HepG2 (cell line): ENCODE measurements around the gene ZBTB17.

Experiments used
- MXD4 ChIP-seq: IDR thresholded peaks from 2 replicates; pipeline ENCODE4 v1.6.1; 2016; ENCODE audit warnings: mild to moderate bottlenecking, missing biosample characterization, missing genetic modification reagents
- SMAD1 ChIP-seq: sonication (generic); formaldehyde crosslinking; IDR thresholded peaks from 2 replicates; pipeline ENCODE4 v1.4.0; 2020; ENCODE audit warnings: missing genetic modification reagents, low read depth, mild to moderate bottlenecking, borderline replicate concordance
- SRF ChIP-seq: IDR thresholded peaks from 2 replicates; pipeline ENCODE4 v1.6.1; 2011; ENCODE audit warnings: mild to moderate bottlenecking, low read depth, low read length, moderate library complexity
- ZNF124 ChIP-seq: sonication (generic); formaldehyde crosslinking; IDR thresholded peaks from 2 replicates; pipeline ENCODE4 v1.4.0; 2020; ENCODE audit warnings: missing genetic modification reagents
- ZNF232 ChIP-seq: sonication (generic); formaldehyde crosslinking; IDR thresholded peaks from 2 replicates; pipeline ENCODE4 v1.4.0; 2020; ENCODE audit warnings: missing genetic modification reagents, borderline replicate concordance

- TF ChIP-seq SRF (no peak), ZNF232 (CRISPR knock-in tag) (no peak), MXD4 (CRISPR knock-in tag) (no peak), SMAD1 (no peak), ZNF124 (CRISPR knock-in tag) (no peak)
Measured at GRCh38 chr1:15908597-15908996, 67.3 kb downstream of the ZBTB17 start.
